ENCODE results near the gene PLSCR1.
"Not testable (repeated sequence)": the region's sequence is repeated elsewhere in the genome, so short reads cannot be mapped to it uniquely, and the experiment has no call there.

PLSCR1 gene

DNA sequence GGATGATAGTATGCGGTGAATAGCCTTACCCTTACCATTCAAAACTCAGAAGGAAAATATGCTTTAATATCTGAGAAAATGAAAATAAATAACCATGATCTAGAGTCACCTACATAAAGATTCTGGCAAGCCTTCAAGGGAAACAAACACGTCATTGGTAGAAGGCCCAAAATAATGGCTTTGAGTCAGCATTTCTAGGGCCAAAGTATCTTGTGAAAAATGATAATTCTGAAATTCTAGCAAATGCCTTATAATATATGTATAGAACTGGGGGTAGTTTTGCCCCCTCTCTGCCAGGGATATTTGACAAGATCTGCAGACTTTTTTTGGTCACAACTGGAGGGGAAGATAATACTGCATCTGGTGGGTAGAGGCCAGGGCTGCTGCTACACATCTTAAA is 15.4 kb downstream of the PLSCR1 start:
- Histone ChIP-seq H3K9me3 (ENCODE audit: control insufficient read depth, insufficient read depth, low read length) (no peaks in the 10 kb centered on the region), H3K9me2 (replicated peaks; ENCODE audit: control insufficient read depth, low read length) (no peaks in the 10 kb centered on the region), H3F3A (ENCODE audit: control insufficient read depth, insufficient read depth) (no peaks in the 10 kb centered on the region), H3K27me3 (ENCODE audit: control insufficient read depth, low read length) (no peaks in the 10 kb centered on the region), H3K36me3 (ENCODE audit: control insufficient read depth, low read length) (no peaks in the 10 kb centered on the region), H3K4me3 (ENCODE audit: low read length) (no peak overlapping the region), H3K27ac (ENCODE audit: low read depth, low read length) (no peak overlapping the region), H3K79me2 (ENCODE audit: control insufficient read depth, low read length) (no peaks in the 10 kb centered on the region), H3K4me2 (ENCODE audit: low read length) (no peak overlapping the region), H3K4me1 (ENCODE audit: control insufficient read depth, low read length) (no peaks in the 10 kb centered on the region), H4K20me1 (ENCODE audit: control insufficient read depth, insufficient read depth, low read depth, low read length) (no peaks in the 10 kb centered on the region)
- TF ChIP-seq EZH2phosphoT487 (IDR thresholded peaks at IDR 0.05; ENCODE audit: borderline replicate concordance, low read length) = no peak
- TF ChIP-seq, protein P1, sequence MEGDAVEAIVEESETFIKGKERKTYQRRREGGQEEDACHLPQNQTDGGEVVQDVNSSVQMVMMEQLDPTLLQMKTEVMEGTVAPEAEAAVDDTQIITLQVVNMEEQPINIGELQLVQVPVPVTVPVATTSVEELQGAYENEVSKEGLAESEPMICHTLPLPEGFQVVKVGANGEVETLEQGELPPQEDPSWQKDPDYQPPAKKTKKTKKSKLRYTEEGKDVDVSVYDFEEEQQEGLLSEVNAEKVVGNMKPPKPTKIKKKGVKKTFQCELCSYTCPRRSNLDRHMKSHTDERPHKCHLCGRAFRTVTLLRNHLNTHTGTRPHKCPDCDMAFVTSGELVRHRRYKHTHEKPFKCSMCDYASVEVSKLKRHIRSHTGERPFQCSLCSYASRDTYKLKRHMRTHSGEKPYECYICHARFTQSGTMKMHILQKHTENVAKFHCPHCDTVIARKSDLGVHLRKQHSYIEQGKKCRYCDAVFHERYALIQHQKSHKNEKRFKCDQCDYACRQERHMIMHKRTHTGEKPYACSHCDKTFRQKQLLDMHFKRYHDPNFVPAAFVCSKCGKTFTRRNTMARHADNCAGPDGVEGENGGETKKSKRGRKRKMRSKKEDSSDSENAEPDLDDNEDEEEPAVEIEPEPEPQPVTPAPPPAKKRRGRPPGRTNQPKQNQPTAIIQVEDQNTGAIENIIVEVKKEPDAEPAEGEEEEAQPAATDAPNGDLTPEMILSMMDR (IDR thresholded peaks at IDR 0.05; ENCODE audit: low read depth, low read length, poor library complexity, severe bottlenecking) = no peak

DNA sequence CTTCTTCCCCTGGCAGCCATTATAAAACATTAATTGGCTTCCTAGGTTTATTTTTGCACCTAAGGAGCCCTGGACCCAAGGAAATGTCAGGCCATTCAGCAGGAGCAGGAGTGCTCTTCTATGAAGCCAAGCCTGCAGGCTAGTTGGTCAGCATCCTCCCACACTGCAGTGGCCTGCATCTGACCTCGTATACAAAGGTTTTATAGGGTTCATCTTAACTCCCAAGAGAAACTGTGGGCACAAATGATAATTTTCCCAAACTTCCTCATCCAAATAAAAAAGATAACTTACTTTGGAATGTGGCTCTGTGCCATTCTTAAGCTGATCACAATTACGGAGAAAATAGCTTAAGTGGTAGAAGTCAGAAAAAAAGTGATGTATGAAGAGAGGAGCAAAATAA is 19.4 kb downstream of the PLSCR1 start:
- no peaks in the 10 kb centered on the region for H3K36me3 ChIP-seq (ENCODE audit: control insufficient read depth, low read length)

DNA sequence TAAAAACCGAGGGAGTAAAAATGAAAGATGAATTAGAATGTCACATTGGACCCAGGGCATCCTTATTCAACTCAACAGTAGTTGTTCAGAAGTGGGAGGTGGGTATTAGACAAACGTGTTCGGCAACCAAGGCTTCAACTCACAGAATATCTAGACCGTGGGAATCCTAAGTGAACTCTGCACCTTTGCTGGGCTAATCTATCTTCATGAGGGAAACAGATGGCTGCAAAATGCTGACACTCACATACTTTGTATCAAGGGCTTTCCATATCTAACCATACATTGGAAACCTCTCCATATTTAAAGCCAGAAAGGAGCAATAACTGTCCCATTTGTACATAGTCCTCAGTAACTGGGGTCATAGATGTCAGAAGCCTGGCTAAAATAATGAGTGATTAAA is 20.9 kb downstream of the PLSCR1 start:
- no peak overlapping the region for H3K27ac ChIP-seq (ENCODE audit: low read depth, low read length)
- no peaks in the 10 kb centered on the region for H3K4me1 ChIP-seq (ENCODE audit: control insufficient read depth, low read length)
- H3K9me2 ChIP-seq (replicated peaks; ENCODE audit: control insufficient read depth, low read length) = no peaks in the 10 kb centered on the region
- H3K79me2 ChIP-seq (ENCODE audit: control insufficient read depth, low read length) = no peaks in the 10 kb centered on the region
- H3K4me3 ChIP-seq (ENCODE audit: low read length) = no peak overlapping the region
- no peaks in the 10 kb centered on the region for H4K20me1 ChIP-seq (ENCODE audit: control insufficient read depth, insufficient read depth, low read depth, low read length)
- no peaks in the 10 kb centered on the region for H3K27me3 ChIP-seq (ENCODE audit: control insufficient read depth, low read length)
- H3K36me3 ChIP-seq (ENCODE audit: control insufficient read depth, low read length) = no peaks in the 10 kb centered on the region
- no peaks in the 10 kb centered on the region for H3K9me3 ChIP-seq (ENCODE audit: control insufficient read depth, insufficient read depth, low read length)
- H3K4me2 ChIP-seq (ENCODE audit: low read length) = no peak overlapping the region
- no peaks in the 10 kb centered on the region for H3F3A ChIP-seq (ENCODE audit: control insufficient read depth, insufficient read depth)
- TF ChIP-seq, protein P1 (IDR thresholded peaks at IDR 0.05; ENCODE audit: low read depth, low read length, poor library complexity, severe bottlenecking) = no peak
- TF ChIP-seq EZH2phosphoT487 (IDR thresholded peaks at IDR 0.05; ENCODE audit: borderline replicate concordance, low read length) = no peak

More for the DNA sequence above, 19.4 kb downstream of the PLSCR1 start:
- Histone ChIP-seq H4K20me1 (ENCODE audit: control insufficient read depth, insufficient read depth, low read depth, low read length) (no peaks in the 10 kb centered on the region), H3K9me2 (replicated peaks; ENCODE audit: control insufficient read depth, low read length) (no peaks in the 10 kb centered on the region), H3K4me2 (ENCODE audit: low read length) (no peak overlapping the region), H3K4me3 (ENCODE audit: low read length) (no peak overlapping the region), H3F3A (ENCODE audit: control insufficient read depth, insufficient read depth) (no peaks in the 10 kb centered on the region), H3K79me2 (ENCODE audit: control insufficient read depth, low read length) (no peaks in the 10 kb centered on the region), H3K27me3 (ENCODE audit: control insufficient read depth, low read length) (no peaks in the 10 kb centered on the region), H3K9me3 (ENCODE audit: control insufficient read depth, insufficient read depth, low read length) (no peaks in the 10 kb centered on the region), H3K4me1 (ENCODE audit: control insufficient read depth, low read length) (no peaks in the 10 kb centered on the region), H3K27ac (ENCODE audit: low read depth, low read length) (no peak overlapping the region)
- TF ChIP-seq, protein P1 (IDR thresholded peaks at IDR 0.05; ENCODE audit: low read depth, low read length, poor library complexity, severe bottlenecking) = no peak
- TF ChIP-seq EZH2phosphoT487 (IDR thresholded peaks at IDR 0.05; ENCODE audit: borderline replicate concordance, low read length) = no peak

DNA sequence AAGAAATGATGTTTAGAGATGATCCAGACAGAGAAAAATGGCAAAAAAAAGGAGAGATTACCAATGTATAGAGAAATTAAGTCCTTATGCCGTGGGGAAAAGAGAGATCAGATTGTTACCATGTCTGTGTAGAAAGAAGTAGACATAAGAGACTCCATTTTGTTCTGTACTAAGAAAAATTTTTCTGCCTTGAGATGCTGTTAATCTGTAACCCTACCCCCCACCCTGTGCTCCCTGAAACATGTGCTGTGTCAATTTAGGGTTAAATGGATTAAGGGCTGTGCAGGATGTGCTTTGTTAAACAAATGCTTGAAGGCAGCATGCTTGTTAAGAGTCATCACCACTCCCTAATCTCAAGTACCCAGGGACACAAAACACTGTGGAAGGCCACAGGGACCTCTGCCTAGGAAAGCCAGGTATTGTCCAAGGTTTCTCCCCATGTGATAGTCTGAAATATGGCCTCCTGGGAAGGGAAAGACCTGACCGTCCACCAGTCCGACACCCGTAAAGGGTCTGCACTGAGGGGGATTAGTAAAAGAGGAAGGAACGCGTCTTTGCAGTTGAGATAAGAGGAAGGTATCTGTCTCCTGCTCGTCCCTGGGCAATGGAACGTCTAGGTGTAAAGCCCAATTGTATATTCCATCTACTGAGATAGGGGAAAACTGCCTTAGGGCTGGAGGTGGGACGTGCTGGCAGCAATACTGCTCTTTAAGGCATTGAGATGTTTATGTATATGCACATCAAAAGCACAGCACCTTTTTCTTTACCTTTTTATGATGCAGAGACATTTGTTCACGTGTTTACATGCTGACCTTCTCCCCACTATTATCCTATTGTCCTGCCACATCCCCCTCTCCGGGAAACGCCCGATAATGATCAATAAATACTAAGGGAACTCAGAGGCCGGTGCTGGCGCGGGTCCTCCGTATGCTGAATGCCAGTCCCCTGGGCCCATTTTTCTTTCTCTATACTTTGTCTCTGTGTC is 21.9 kb downstream of the PLSCR1 start:
- H3K36me3 ChIP-seq (ENCODE audit: control insufficient read depth, low read length); H3K79me2 ChIP-seq (ENCODE audit: control insufficient read depth, low read length); H3K4me2 ChIP-seq (ENCODE audit: low read length); H3K27ac ChIP-seq (ENCODE audit: low read depth, low read length); H3K4me3 ChIP-seq (ENCODE audit: low read length); H4K20me1 ChIP-seq (ENCODE audit: control insufficient read depth, insufficient read depth, low read depth, low read length); H3F3A ChIP-seq (ENCODE audit: control insufficient read depth, insufficient read depth); H3K9me2 ChIP-seq (replicated peaks; ENCODE audit: control insufficient read depth, low read length); H3K4me1 ChIP-seq (ENCODE audit: control insufficient read depth, low read length); H3K27me3 ChIP-seq (ENCODE audit: control insufficient read depth, low read length); H3K9me3 ChIP-seq (ENCODE audit: control insufficient read depth, insufficient read depth, low read length): not testable (repeated sequence)
